ENCODE measurements around the gene GYG2.

GYG2 gene

DNA sequence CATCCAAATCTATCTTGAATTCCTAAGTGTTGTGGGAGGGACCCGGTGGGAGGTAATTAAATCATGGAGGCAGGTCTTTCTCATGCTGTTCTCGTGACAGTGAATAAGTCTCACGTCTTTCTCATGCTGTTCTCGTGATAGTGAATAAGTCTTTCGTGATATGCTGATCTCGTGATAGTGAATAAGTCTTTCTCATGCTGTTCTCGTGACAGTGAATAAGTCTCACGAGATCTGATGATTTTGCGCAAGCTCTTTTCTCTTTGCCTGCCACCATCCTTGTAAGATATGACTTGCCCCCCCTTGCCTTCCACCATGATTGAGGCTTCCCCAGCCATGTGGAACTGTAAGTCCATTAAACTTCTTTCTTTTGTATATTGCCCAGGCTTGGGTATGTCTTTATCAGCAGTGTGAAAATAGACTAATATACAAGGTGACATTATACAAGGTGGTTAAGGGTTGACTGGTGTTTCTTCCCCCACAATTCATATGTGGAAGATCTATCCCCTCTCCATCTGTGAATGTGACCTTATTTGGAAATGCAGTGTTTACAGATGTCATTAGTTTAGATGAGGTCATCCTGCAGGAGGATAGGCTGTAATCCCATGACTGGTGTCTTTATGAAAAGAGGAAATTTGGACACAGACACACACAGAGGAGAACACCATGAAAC lies 72.8 kb downstream of the GYG2 start:
- ChIA-PET CTCF (no interaction called here), POLR2A (no interaction called here)
- Histone ChIP-seq H3K9me3 (ENCODE audit: control extremely low read depth in 1 of 5, control insufficient read depth in 4 of 5, insufficient read depth in 2 of 5, low read depth in 1 of 5, low read length in 4 of 5) (peaks cover 1 to 15% (median 10%) of the 10 kb centered on the region in 5 experiments), H3K27ac (ENCODE audit: insufficient read depth in 1 of 2, low read depth in 1 of 2, low read length in 2 of 2, poor library complexity in 1 of 2, severe bottlenecking in 2 of 2) (no peak overlapping the region), H3K4me3 (ENCODE audit: control insufficient read depth in 1 of 7, extremely low read depth in 1 of 7, insufficient read depth in 4 of 7, low read depth in 2 of 7, low read length in 6 of 7) (no peak overlapping the region), H3K27me3 (replicated peaks in 2 of 5; ENCODE audit: control insufficient read depth in 4 of 5, insufficient read depth in 5 of 5, low read length in 4 of 5) (no peaks in the 10 kb centered on the region), H3K4me1 (ENCODE audit: control extremely low read depth in 1 of 4, control insufficient read depth in 4 of 4, insufficient read depth in 4 of 4, low read length in 3 of 4) (peaks cover 0 to 18% (median 14%) of the 10 kb centered on the region in 4 experiments), H3K36me3 (ENCODE audit: control insufficient read depth in 4 of 4, insufficient read depth in 4 of 4, low read length in 3 of 4) (peaks cover 0 to 7% (median 0%) of the 10 kb centered on the region in 4 experiments)
- 97% methylated on average over 9 of the region's 9 CpGs for WGBS (ENCODE audit: insufficient coverage)
- no peak for DNase-seq

GRCh38 chrX:2902841-2903240 lies 74.1 kb downstream of the GYG2 start:
- 100% methylated on average over 1 of the region's 1 CpG for WGBS (ENCODE audit: insufficient coverage)
- CTCF ChIA-PET, result no interaction called here
- Histone ChIP-seq H3K4me3 (ENCODE audit: control insufficient read depth in 1 of 7, extremely low read depth in 1 of 7, insufficient read depth in 4 of 7, low read depth in 2 of 7, low read length in 6 of 7) (no peak overlapping the region), H3K9me3 (ENCODE audit: control extremely low read depth in 1 of 5, control insufficient read depth in 4 of 5, insufficient read depth in 2 of 5, low read depth in 1 of 5, low read length in 4 of 5) (peaks cover 1 to 15% (median 10%) of the 10 kb centered on the region in 5 experiments), H3K27me3 (replicated peaks in 2 of 5; ENCODE audit: control insufficient read depth in 4 of 5, insufficient read depth in 5 of 5, low read length in 4 of 5) (no peaks in the 10 kb centered on the region), H3K4me1 (ENCODE audit: control extremely low read depth in 1 of 4, control insufficient read depth in 4 of 4, insufficient read depth in 4 of 4, low read length in 3 of 4) (peaks cover 0 to 11% (median 7%) of the 10 kb centered on the region in 4 experiments), H3K27ac (ENCODE audit: insufficient read depth in 1 of 2, low read depth in 1 of 2, low read length in 2 of 2, poor library complexity in 1 of 2, severe bottlenecking in 2 of 2) (no peak overlapping the region), H3K36me3 (ENCODE audit: control insufficient read depth in 4 of 4, insufficient read depth in 4 of 4, low read length in 3 of 4) (peaks cover 0 to 14% (median 3%) of the 10 kb centered on the region in 4 experiments)
- POLR2A ChIA-PET, result no interaction called here
- DNase-seq, result no peak

DNA sequence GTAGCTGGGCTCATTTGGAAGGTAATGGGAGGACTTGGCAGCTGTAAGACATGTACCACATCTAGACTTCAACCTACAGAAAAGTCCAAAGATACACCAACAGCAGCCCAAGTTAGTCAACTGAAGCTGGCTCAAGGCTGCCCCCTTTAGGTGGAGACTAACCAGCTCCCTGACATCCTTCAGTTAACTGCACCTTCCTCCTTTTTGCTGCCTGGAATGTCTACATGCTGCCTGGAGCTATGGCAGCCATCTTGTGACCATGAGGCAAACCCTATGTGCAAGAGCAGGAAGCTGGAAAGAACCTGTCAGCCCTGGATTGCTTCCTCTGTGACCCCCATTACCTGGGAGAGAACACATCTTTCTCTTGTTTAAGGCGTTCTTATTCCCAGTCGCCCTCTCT lies 74.6 kb downstream of the GYG2 start:
- peaks cover 0 to 6% (median 2%) of the 10 kb centered on the region in 4 experiments for H3K4me1 ChIP-seq (ENCODE audit: control extremely low read depth in 1 of 4, control insufficient read depth in 4 of 4, insufficient read depth in 4 of 4, low read length in 3 of 4)
- ChIA-PET CTCF (no interaction called here), POLR2A (no interaction called here)
- H3K4me3 ChIP-seq (ENCODE audit: control insufficient read depth in 1 of 7, extremely low read depth in 1 of 7, insufficient read depth in 4 of 7, low read depth in 2 of 7, low read length in 6 of 7), result no peak overlapping the region
- WGBS (ENCODE audit: insufficient coverage), result 100% methylated on average over 2 of the region's 2 CpGs
- H3K27ac ChIP-seq (ENCODE audit: insufficient read depth in 1 of 2, low read depth in 1 of 2, low read length in 2 of 2, poor library complexity in 1 of 2, severe bottlenecking in 2 of 2), result no peak overlapping the region
- H3K9me3 ChIP-seq (ENCODE audit: control extremely low read depth in 1 of 5, control insufficient read depth in 4 of 5, insufficient read depth in 2 of 5, low read depth in 1 of 5, low read length in 4 of 5), result peaks cover 1 to 15% (median 10%) of the 10 kb centered on the region in 5 experiments
- H3K36me3 ChIP-seq (ENCODE audit: control insufficient read depth in 4 of 4, insufficient read depth in 4 of 4, low read length in 3 of 4), result peaks cover 0 to 14% (median 3%) of the 10 kb centered on the region in 4 experiments
- no peaks in the 10 kb centered on the region for H3K27me3 ChIP-seq (replicated peaks in 2 of 5; ENCODE audit: control insufficient read depth in 4 of 5, insufficient read depth in 5 of 5, low read length in 4 of 5)
- no peak for DNase-seq

- CTCF ChIA-PET, result no interaction called here
- H3K9me3 ChIP-seq (ENCODE audit: control extremely low read depth in 1 of 5, control insufficient read depth in 4 of 5, insufficient read depth in 2 of 5, low read depth in 1 of 5, low read length in 4 of 5), result peaks cover 1 to 15% (median 10%) of the 10 kb centered on the region in 5 experiments
- WGBS (ENCODE audit: insufficient coverage), result 98% methylated on average over 23 of the region's 27 CpGs
- peaks cover 0 to 27% (median 3%) of the 10 kb centered on the region in 4 experiments for H3K36me3 ChIP-seq (ENCODE audit: control insufficient read depth in 4 of 4, insufficient read depth in 4 of 4, low read length in 3 of 4)
- H3K27ac ChIP-seq (ENCODE audit: insufficient read depth in 1 of 2, low read depth in 1 of 2, low read length in 2 of 2, poor library complexity in 1 of 2, severe bottlenecking in 2 of 2), result no peak overlapping the region
- DNase-seq, result no peak
- no peaks in the 10 kb centered on the region for H3K4me1 ChIP-seq (ENCODE audit: control extremely low read depth in 1 of 4, control insufficient read depth in 4 of 4, insufficient read depth in 4 of 4, low read length in 3 of 4)
- no peak overlapping the region for H3K4me3 ChIP-seq (ENCODE audit: control insufficient read depth in 1 of 7, extremely low read depth in 1 of 7, insufficient read depth in 4 of 7, low read depth in 2 of 7, low read length in 6 of 7)
- POLR2A ChIA-PET, result no interaction called here
- H3K27me3 ChIP-seq (replicated peaks in 2 of 5; ENCODE audit: control insufficient read depth in 4 of 5, insufficient read depth in 5 of 5, low read length in 4 of 5), result no peaks in the 10 kb centered on the region
These were observed 78.6 kb downstream of the GYG2 start for GRCh38 chrX:2907295-2907694.

- Histone ChIP-seq H3K36me3 (ENCODE audit: control insufficient read depth in 4 of 4, insufficient read depth in 4 of 4, low read length in 3 of 4) (peaks cover 0 to 27% (median 3%) of the 10 kb centered on the region in 4 experiments), H3K27me3 (replicated peaks in 2 of 5; ENCODE audit: control insufficient read depth in 4 of 5, insufficient read depth in 5 of 5, low read length in 4 of 5) (no peaks in the 10 kb centered on the region), H3K27ac (ENCODE audit: insufficient read depth in 1 of 2, low read depth in 1 of 2, low read length in 2 of 2, poor library complexity in 1 of 2, severe bottlenecking in 2 of 2) (no peak overlapping the region), H3K4me1 (ENCODE audit: control extremely low read depth in 1 of 4, control insufficient read depth in 4 of 4, insufficient read depth in 4 of 4, low read length in 3 of 4) (no peaks in the 10 kb centered on the region), H3K4me3 (ENCODE audit: control insufficient read depth in 1 of 7, extremely low read depth in 1 of 7, insufficient read depth in 4 of 7, low read depth in 2 of 7, low read length in 6 of 7) (no peak overlapping the region), H3K9me3 (ENCODE audit: control extremely low read depth in 1 of 5, control insufficient read depth in 4 of 5, insufficient read depth in 2 of 5, low read depth in 1 of 5, low read length in 4 of 5) (peaks cover 1 to 15% (median 7%) of the 10 kb centered on the region in 5 experiments)
- ChIA-PET POLR2A (no interaction called here), CTCF (no interaction called here)
- no peak for DNase-seq
- WGBS (ENCODE audit: insufficient coverage), result 97% methylated on average over 2 of the region's 2 CpGs
These were observed 79.5 kb downstream of the GYG2 start for GRCh38 chrX:2908125-2908685.

GRCh38 chrX:2910109-2910508 lies 81.4 kb downstream of the GYG2 start:
- Histone ChIP-seq H3K27ac (ENCODE audit: insufficient read depth in 1 of 2, low read depth in 1 of 2, low read length in 2 of 2, poor library complexity in 1 of 2, severe bottlenecking in 2 of 2) (no peak overlapping the region), H3K4me1 (ENCODE audit: control extremely low read depth in 1 of 4, control insufficient read depth in 4 of 4, insufficient read depth in 4 of 4, low read length in 3 of 4) (no peaks in the 10 kb centered on the region), H3K36me3 (ENCODE audit: control insufficient read depth in 4 of 4, insufficient read depth in 4 of 4, low read length in 3 of 4) (peaks cover 0 to 31% (median 3%) of the 10 kb centered on the region in 4 experiments), H3K4me3 (ENCODE audit: control insufficient read depth in 1 of 7, extremely low read depth in 1 of 7, insufficient read depth in 4 of 7, low read depth in 2 of 7, low read length in 6 of 7) (no peak overlapping the region), H3K27me3 (replicated peaks in 2 of 5; ENCODE audit: control insufficient read depth in 4 of 5, insufficient read depth in 5 of 5, low read length in 4 of 5) (no peaks in the 10 kb centered on the region), H3K9me3 (ENCODE audit: control extremely low read depth in 1 of 5, control insufficient read depth in 4 of 5, insufficient read depth in 2 of 5, low read depth in 1 of 5, low read length in 4 of 5) (peaks cover 0 to under 1% (median 0%) of the 10 kb centered on the region in 5 experiments)
- no peak for DNase-seq
- POLR2A ChIA-PET, result no interaction called here
- CTCF ChIA-PET, result no interaction called here
- no CpG with 5 or more reads among the region's 3 CpGs for WGBS (ENCODE audit: insufficient coverage)

DNA sequence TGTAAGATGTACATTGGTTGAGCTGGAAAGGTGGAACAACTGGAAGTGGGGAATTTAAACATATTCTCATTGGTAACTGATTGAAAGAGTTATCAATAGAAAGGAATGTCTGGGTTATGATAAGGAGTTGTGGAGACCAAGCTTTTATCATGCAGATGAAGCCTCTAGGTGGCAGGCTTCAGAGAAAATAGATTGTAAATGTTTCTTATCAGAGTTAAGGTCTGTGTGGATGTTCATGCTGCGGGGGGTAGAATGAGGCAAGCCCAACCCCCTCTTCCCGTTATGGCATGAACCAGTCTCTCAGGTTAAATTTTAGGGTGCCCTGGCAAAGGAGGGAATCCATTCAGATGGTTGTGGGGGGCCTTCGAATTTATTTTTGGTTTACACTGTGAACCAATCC lies 84.4 kb downstream of the GYG2 start:
- no peaks in the 10 kb centered on the region for H3K4me1 ChIP-seq (ENCODE audit: control extremely low read depth in 1 of 4, control insufficient read depth in 4 of 4, insufficient read depth in 4 of 4, low read length in 3 of 4)
- 86% methylated on average over 3 of the region's 3 CpGs for whole genome bisulfite sequencing (ENCODE audit: insufficient coverage)
- peaks cover 0 to 32% (median 4%) of the 10 kb centered on the region in 4 experiments for H3K36me3 ChIP-seq (ENCODE audit: control insufficient read depth in 4 of 4, insufficient read depth in 4 of 4, low read length in 3 of 4)
- ChIA-PET POLR2A (no interaction called here), CTCF (interaction anchor here (0.8 kb wide), 1 partner anchor 14 kb away, joined by 3 read pairs; no protein-coding TSS in a partner anchor)
- H3K4me3 ChIP-seq (ENCODE audit: control insufficient read depth in 1 of 7, extremely low read depth in 1 of 7, insufficient read depth in 4 of 7, low read depth in 2 of 7, low read length in 6 of 7), result no peak overlapping the region
- H3K9me3 ChIP-seq (ENCODE audit: control extremely low read depth in 1 of 5, control insufficient read depth in 4 of 5, insufficient read depth in 2 of 5, low read depth in 1 of 5, low read length in 4 of 5), result no peaks in the 10 kb centered on the region
- no peak overlapping the region for H3K27ac ChIP-seq (ENCODE audit: insufficient read depth in 1 of 2, low read depth in 1 of 2, low read length in 2 of 2, poor library complexity in 1 of 2, severe bottlenecking in 2 of 2)
- no peaks in the 10 kb centered on the region for H3K27me3 ChIP-seq (replicated peaks in 2 of 5; ENCODE audit: control insufficient read depth in 4 of 5, insufficient read depth in 5 of 5, low read length in 4 of 5)
- no peak for DNase-seq

All from common myeloid progenitor, CD34-positive (primary cell).